WTC11 (cell line): ENCODE data around the gene TMEM187. TPM values are rescaled to one million over a fixed set of nuclear protein-coding genes. Genes with fewer than 3 reads are reported as not detected.

Experiments
- ATAC-seq: fragments of 200-7000 bp; cut with Tn5 transposase; 2 replicates; pipeline ENCODE4 v1.10.0; 2021; ENCODE audit warnings: mild to moderate bottlenecking, moderate library complexity
- CTCF ChIA-PET: fragments of 300-600 bp; sonication (Branson Sonifier 250); formaldehyde crosslinking; loops from one replicate; lab custom pipeline; 2021; ENCODE audit warnings: antibody characterized with exemption; lab: Charles Lee
- POLR2A ChIA-PET: fragments of 350-600 bp; sonication (Branson Sonifier 250); formaldehyde crosslinking; loops from one replicate; lab custom pipeline; 2021; ENCODE audit warnings: antibody characterized with exemption; lab: Charles Lee
- DNase-seq: peaks from one replicate; pipeline ENCODE4 v3.0.0; 2021; ENCODE audit warnings: low spot score
- H3K27ac Mint-ChIP-seq: 2 replicates; pipeline ENCODE4 v1.8.0; 2021; ENCODE audit warnings: mixed read lengths
- H3K27me3 Mint-ChIP-seq: 2 replicates; pipeline ENCODE4 v1.8.0; 2021; ENCODE audit warnings: low read depth, mild to moderate bottlenecking, moderate library complexity, mixed read lengths
- H3K36me3 Mint-ChIP-seq: 2 replicates; pipeline ENCODE4 v1.8.0; 2021; ENCODE audit warnings: mixed read lengths
- H3K4me1 Mint-ChIP-seq: 2 replicates; pipeline ENCODE4 v1.8.0; 2022; ENCODE audit warnings: mixed read lengths
- H3K4me3 Mint-ChIP-seq: 2 replicates; pipeline ENCODE4 v1.8.0; 2021; ENCODE audit warnings: mild to moderate bottlenecking, moderate library complexity, mixed read lengths
- H3K9me3 Mint-ChIP-seq: 2 replicates; pipeline ENCODE4 v1.8.0; 2021; ENCODE audit warnings: mixed read lengths
- AFF4 ChIP-seq: sonication (generic); formaldehyde crosslinking; IDR thresholded peaks from 2 replicates; pipeline ENCODE4 v1.8.1; 2023; ENCODE audit warnings: mild to moderate bottlenecking, missing genetic modification reagents, borderline replicate concordance
- ERG ChIP-seq: fragments of 250-450 bp; sonication (Bioruptor Pico); IDR thresholded peaks from 2 replicates; pipeline ENCODE4 v1.8.0; 2021; ENCODE audit warnings: mild to moderate bottlenecking
- ESRRA ChIP-seq: sonication (generic); formaldehyde crosslinking; IDR thresholded peaks from 2 replicates; pipeline ENCODE4 v1.8.1; 2022; ENCODE audit warnings: mild to moderate bottlenecking, missing genetic modification reagents, borderline replicate concordance
- GRHL2 ChIP-seq: fragments of 250-450 bp; sonication (Bioruptor Pico); IDR thresholded peaks from 2 replicates; pipeline ENCODE4 v1.8.0; 2022; ENCODE audit warnings: mild to moderate bottlenecking, moderate library complexity; ENCODE audit not compliant: insufficient replicate concordance, severe bottlenecking
- JUN ChIP-seq: sonication (generic); formaldehyde crosslinking; IDR thresholded peaks from 2 replicates; pipeline ENCODE4 v1.8.0; 2023; ENCODE audit warnings: mild to moderate bottlenecking, missing genetic modification reagents
- MLX ChIP-seq: sonication (generic); formaldehyde crosslinking; IDR thresholded peaks from 2 replicates; pipeline ENCODE4 v1.8.1; 2023; ENCODE audit warnings: mild to moderate bottlenecking, missing genetic modification reagents, moderate library complexity
- MXD4 ChIP-seq: fragments of 250-450 bp; sonication (Bioruptor Pico); IDR thresholded peaks from 2 replicates; pipeline ENCODE4 v1.8.0; 2021; ENCODE audit warnings: mild to moderate bottlenecking, moderate library complexity, borderline replicate concordance
- NFE2L1 ChIP-seq: sonication (generic); formaldehyde crosslinking; IDR thresholded peaks from 2 replicates; pipeline ENCODE4 v1.8.1; 2023; ENCODE audit warnings: missing genetic modification reagents
- NFYB ChIP-seq: sonication (generic); formaldehyde crosslinking; conservative IDR thresholded peaks from 2 replicates; pipeline ENCODE4 v1.8.0; 2022; ENCODE audit warnings: low read depth, missing genetic modification reagents
- NR2C2 ChIP-seq: sonication (generic); formaldehyde crosslinking; IDR thresholded peaks from 2 replicates; pipeline ENCODE4 v1.8.0; 2022; ENCODE audit warnings: mild to moderate bottlenecking, missing genetic modification reagents
- SMAD3 ChIP-seq: sonication (generic); formaldehyde crosslinking; IDR thresholded peaks from 2 replicates; pipeline ENCODE4 v1.8.0; 2022; ENCODE audit warnings: missing genetic modification reagents, mild to moderate bottlenecking, borderline replicate concordance
- SMAD4 ChIP-seq: sonication (generic); formaldehyde crosslinking; IDR thresholded peaks from 2 replicates; pipeline ENCODE4 v1.8.0; 2022; ENCODE audit warnings: mild to moderate bottlenecking, missing genetic modification reagents
- ZNF138 ChIP-seq: sonication (generic); formaldehyde crosslinking; conservative IDR thresholded peaks from 2 replicates; pipeline ENCODE4 v1.8.1; 2022; ENCODE audit warnings: mild to moderate bottlenecking, moderate library complexity, missing genetic modification reagents
- ZNF219 ChIP-seq: sonication (generic); formaldehyde crosslinking; IDR thresholded peaks from 2 replicates; pipeline ENCODE4 v1.8.0; 2023; ENCODE audit warnings: missing genetic modification reagents, mild to moderate bottlenecking, borderline replicate concordance
- ZNF281 ChIP-seq: sonication (generic); formaldehyde crosslinking; IDR thresholded peaks from 2 replicates; pipeline ENCODE4 v1.8.0; 2023; ENCODE audit warnings: mild to moderate bottlenecking, missing genetic modification reagents
- ZNF423 ChIP-seq: fragments of 250-450 bp; sonication (Bioruptor Pico); IDR thresholded peaks from 2 replicates; pipeline ENCODE4 v2.1.2; 2022; ENCODE audit warnings: mild to moderate bottlenecking, moderate library complexity
- ZNF532 ChIP-seq: fragments of 250-450 bp; sonication (Bioruptor Pico); IDR thresholded peaks from 2 replicates; pipeline ENCODE4 v1.9.0; 2021; ENCODE audit warnings: mild to moderate bottlenecking, borderline replicate concordance
- ZNF671 ChIP-seq: fragments of 250-450 bp; sonication (Bioruptor Pico); IDR thresholded peaks from 2 replicates; pipeline ENCODE4 v1.8.0; 2021; ENCODE audit warnings: mild to moderate bottlenecking
- total RNA-seq: library from RNA; stranded (reverse); gene quantifications from 3 replicates; pipeline ENCODE4 v1.2.3, GENCODE V29; 2021
- TF ChIP-seq, protein P1 (sequence below): fragments of 250-450 bp; sonication (Bioruptor Pico); conservative IDR thresholded peaks from 2 replicates; pipeline ENCODE4 v1.9.0; 2021; ENCODE audit warnings: mild to moderate bottlenecking

Gene TMEM187
- total RNA-seq, 1 experiment from 2014 or later, result 8.4 TPM

GRCh38 chrX:153963546-153963945 is 9.0 kb upstream of the TMEM187 start:
- H3K27me3 Mint-ChIP-seq, result no peaks in the 10 kb centered on the region
- CTCF ChIA-PET, result interaction anchor here (0.6 to 1.2 kb wide), 2 partner anchors 15 to 384 kb away, joined by 3 to 4 read pairs; no protein-coding TSS in a partner anchor
- POLR2A ChIA-PET, result interaction anchor here (0.5 kb wide), 1 partner anchor 87 kb away, joined by 3 read pairs; no protein-coding TSS in a partner anchor
- DNase-seq, result no peak
- H3K4me3 Mint-ChIP-seq, result no peak overlapping the region
- peaks cover 16% of the 10 kb centered on the region for H3K36me3 Mint-ChIP-seq
- no peak overlapping the region for H3K27ac Mint-ChIP-seq
- H3K4me1 Mint-ChIP-seq, result peaks cover 21% of the 10 kb centered on the region
- H3K9me3 Mint-ChIP-seq, result no peaks in the 10 kb centered on the region
- no peak for ATAC-seq
- TF ChIP-seq SMAD3 (CRISPR knock-in tag) (no peak), AFF4 (CRISPR knock-in tag) (no peak), SMAD4 (CRISPR knock-in tag) (no peak), NR2C2 (CRISPR knock-in tag) (no peak), GRHL2 (no peak)

DNA sequence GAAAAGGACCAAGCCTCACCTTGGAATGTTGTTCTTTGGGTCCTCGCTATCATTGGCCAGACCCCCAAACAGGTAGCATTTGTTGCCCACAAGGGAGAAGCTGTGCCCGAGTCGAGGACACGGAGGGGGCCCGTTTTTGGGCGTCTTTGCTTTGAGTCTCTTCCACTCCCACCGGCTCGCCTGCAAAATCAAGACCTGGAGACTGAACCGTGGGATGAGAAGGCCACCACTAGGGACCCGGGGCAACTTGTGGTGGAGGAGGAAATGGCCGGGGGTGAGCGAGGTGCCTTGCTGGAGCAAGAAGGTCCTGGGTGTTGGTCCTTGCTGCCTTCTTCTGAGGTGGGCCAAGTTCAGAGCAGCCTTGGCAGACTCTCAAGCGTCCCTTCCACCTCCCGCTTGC is 8.4 kb upstream of the TMEM187 start:
- ChIA-PET POLR2A (interaction anchor here (0.5 kb wide), 1 partner anchor 88 kb away, joined by 3 read pairs; no protein-coding TSS in a partner anchor), CTCF (no interaction called here)
- H3K9me3 Mint-ChIP-seq, result no peaks in the 10 kb centered on the region
- no peak for ATAC-seq
- no peak overlapping the region for H3K4me3 Mint-ChIP-seq
- no peak overlapping the region for H3K27ac Mint-ChIP-seq
- no peaks in the 10 kb centered on the region for H3K27me3 Mint-ChIP-seq
- no peak for DNase-seq
- H3K4me1 Mint-ChIP-seq, result peaks cover 21% of the 10 kb centered on the region
- peaks cover 13% of the 10 kb centered on the region for H3K36me3 Mint-ChIP-seq
- no peak for TF ChIP-seq ESRRA (CRISPR knock-in tag)
- no peak for TF ChIP-seq NFE2L1
- no peak for TF ChIP-seq MLX (CRISPR knock-in tag)
- no peak for TF ChIP-seq ERG (CRISPR knock-in tag)
- no peak for TF ChIP-seq ZNF138 (CRISPR knock-in tag)
- no peak for TF ChIP-seq ZNF532 (CRISPR knock-in tag)
- TF ChIP-seq NFYB (CRISPR knock-in tag), result no peak
- TF ChIP-seq, protein P1, sequence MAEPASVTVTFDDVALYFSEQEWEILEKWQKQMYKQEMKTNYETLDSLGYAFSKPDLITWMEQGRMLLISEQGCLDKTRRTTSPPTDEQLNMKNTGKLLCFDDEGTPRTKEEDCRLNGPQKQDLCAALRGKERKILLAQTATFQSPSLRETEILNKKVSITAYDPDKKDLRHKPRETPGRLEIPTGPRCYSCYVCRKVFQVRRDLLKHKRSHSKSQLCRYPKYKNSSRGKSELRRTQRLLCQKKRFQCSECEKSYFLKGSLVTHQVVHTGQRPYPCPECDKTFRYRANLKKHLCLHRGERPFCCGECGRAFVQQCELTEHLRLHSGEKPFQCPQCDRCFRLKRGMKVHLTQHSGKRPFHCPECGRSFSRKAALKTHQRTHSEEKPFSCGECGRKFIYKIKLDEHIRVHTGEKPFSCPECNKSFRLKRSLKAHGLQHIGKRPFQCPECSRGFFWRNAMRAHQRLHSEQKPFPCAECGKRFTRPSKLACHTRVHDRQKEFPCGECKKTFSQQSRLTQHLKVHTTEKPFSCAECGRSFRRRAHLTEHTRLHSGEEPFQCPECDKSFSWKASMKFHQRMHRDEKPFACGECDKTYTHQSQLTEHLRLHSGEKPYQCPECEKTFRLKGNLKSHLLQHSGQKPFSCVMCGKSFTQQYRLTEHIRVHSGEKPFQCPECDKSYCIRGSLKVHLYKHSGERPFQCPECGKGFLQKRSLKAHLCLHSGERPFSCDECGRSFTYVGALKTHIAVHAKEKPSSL, result no peak
- TF ChIP-seq ZNF671, result no peak
- no peak for TF ChIP-seq ZNF281 (CRISPR knock-in tag)
- TF ChIP-seq ZNF423, result no peak
- no peak for TF ChIP-seq JUN (CRISPR knock-in tag)
- no peak for TF ChIP-seq MXD4
- TF ChIP-seq ZNF219, result no peak
